Sigmoid colon (tissue), 4 donors: ENCODE measurements around the gene CEP170.
"Not testable (repeated sequence)": the region's sequence is repeated elsewhere in the genome, so short reads cannot be mapped to it uniquely, and the experiment has no call there.

Experiments used
- EP300 ChIP-seq, 4 donors: sonication (generic); formaldehyde crosslinking; IDR thresholded peaks; one replicate each; pipeline ENCODE4 v1.6.1; 2017; ENCODE audit warnings: antibody characterized with exemption in 4 of 4
- POLR2A ChIP-seq, 2 donors: fragments of 450-650 bp; IDR thresholded peaks; one replicate each; pipeline ENCODE4 v1.6.1; 2016; ENCODE audit warnings: antibody characterized with exemption in 2 of 2, mild to moderate bottlenecking in 2 of 2, moderate library complexity in 2 of 2
- POLR2AphosphoS5 ChIP-seq, 4 donors: sonication (generic); formaldehyde crosslinking; IDR thresholded peaks; one replicate each; pipeline ENCODE4 v1.6.1; 2017; ENCODE audit warnings: antibody characterized with exemption in 4 of 4
- TF ChIP-seq, protein P1 (sequence below), 4 experiments: fragments of 450-650 bp in 3 of 4; fragments of 200-600 bp in 1 of 4; IDR thresholded peaks; one replicate each; pipeline ENCODE4 v1.5.1; 2016 to 2019; ENCODE audit warnings: antibody characterized with exemption in 4 of 4, mild to moderate bottlenecking in 3 of 4, moderate library complexity in 2 of 4

DNA sequence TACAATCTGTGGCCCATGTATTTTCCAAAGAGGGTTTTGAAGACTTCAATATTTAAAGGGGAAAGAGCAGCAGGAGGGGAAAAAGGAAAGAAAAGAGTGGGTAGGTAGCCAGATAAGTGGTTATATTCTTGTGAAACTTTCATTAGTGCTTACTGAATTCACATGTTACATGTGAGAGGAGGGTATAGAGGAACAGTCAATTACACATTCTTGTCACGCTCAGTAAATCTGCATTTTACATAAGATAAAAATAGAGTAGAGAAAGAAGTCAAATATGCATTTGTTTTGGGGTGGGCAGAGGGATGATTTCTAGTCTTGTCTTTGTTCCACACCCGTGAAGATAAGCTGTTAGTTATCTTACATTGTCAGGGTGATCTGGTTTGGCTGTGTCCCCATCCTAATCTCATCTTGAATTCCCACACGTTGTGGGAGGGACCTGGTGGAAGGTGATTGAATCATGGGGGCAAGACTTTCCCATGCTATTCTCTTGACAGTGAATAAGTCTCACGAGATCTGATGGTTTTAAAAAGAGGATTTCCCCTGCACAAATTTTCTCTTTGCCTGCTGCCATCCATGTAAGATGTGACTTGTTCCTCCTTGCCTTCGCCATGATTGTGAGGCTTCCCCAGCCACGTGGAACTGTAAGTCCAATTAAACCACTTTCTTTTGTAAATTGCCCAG, 149.3 kb downstream of the CEP170 start:
- not testable (repeated sequence) for TF ChIP-seq POLR2A, EP300, POLR2AphosphoS5 (IDR thresholded peaks at IDR 0.05)
- TF ChIP-seq, protein P1, sequence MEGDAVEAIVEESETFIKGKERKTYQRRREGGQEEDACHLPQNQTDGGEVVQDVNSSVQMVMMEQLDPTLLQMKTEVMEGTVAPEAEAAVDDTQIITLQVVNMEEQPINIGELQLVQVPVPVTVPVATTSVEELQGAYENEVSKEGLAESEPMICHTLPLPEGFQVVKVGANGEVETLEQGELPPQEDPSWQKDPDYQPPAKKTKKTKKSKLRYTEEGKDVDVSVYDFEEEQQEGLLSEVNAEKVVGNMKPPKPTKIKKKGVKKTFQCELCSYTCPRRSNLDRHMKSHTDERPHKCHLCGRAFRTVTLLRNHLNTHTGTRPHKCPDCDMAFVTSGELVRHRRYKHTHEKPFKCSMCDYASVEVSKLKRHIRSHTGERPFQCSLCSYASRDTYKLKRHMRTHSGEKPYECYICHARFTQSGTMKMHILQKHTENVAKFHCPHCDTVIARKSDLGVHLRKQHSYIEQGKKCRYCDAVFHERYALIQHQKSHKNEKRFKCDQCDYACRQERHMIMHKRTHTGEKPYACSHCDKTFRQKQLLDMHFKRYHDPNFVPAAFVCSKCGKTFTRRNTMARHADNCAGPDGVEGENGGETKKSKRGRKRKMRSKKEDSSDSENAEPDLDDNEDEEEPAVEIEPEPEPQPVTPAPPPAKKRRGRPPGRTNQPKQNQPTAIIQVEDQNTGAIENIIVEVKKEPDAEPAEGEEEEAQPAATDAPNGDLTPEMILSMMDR (IDR thresholded peaks at IDR 0.05), result not testable (repeated sequence)
